Right lobe of liver (tissue), 6 donors: Measurements from ENCODE around the gene PPEF2. TPM values are rescaled to one million over a fixed set of nuclear protein-coding genes. Genes with fewer than 3 reads are reported as not detected.

Experiments used
- ATAC-seq, 4 donors: fragments of 200-7000 bp; cut with Tn5 transposase; one replicate each; pipeline ENCODE4 v1.9.1; 2020; ENCODE audit warnings: mild to moderate bottlenecking in 4 of 4, moderate library complexity in 4 of 4
- DNase-seq, 3 donors: peaks; one replicate each; pipeline ENCODE4 v3.0.0-alpha.2; 2020
- H3K27ac ChIP-seq, 3 donors: fragments of 200-600 bp; one replicate each; pipeline ENCODE4 v1.8.0; 2022
- H3K27me3 ChIP-seq, 2 donors: fragments of 200-600 bp; one replicate each; pipeline ENCODE4 v1.8.0; 2022
- H3K36me3 ChIP-seq, 4 donors: fragments of 200-600 bp; sonication (generic) in 1 of 4; one replicate each; pipeline versions ENCODE4 v1.5.1 to v1.8.0; 2017 to 2022; ENCODE audit warnings: control low read depth in 1 of 4
- H3K4me1 ChIP-seq, 4 donors: fragments of 200-600 bp; sonication (generic) in 1 of 4; one replicate each; pipeline versions ENCODE4 v1.5.1 to v1.8.0; 2017 to 2022; ENCODE audit warnings: control low read depth in 1 of 4
- H3K4me3 ChIP-seq, 3 donors: fragments of 200-600 bp; one replicate each; pipeline ENCODE4 v1.8.0; 2022
- H3K9me3 ChIP-seq, 4 donors: fragments of 200-600 bp; sonication (generic) in 1 of 4; one replicate each; pipeline versions ENCODE4 v1.5.1 to v1.8.0; 2017 to 2022; ENCODE audit warnings: control low read depth in 1 of 4
- CTCF ChIP-seq, 4 donors: fragments of 200-600 bp in 3 of 4; fragments of 450-650 bp in 1 of 4; IDR thresholded peaks; one replicate each; pipeline versions ENCODE4 v1.5.1 to v1.8.0; 2016 to 2022; ENCODE audit warnings: antibody characterized with exemption in 4 of 4, mild to moderate bottlenecking in 2 of 4
- POLR2A ChIP-seq: fragments of 450-650 bp; IDR thresholded peaks from one replicate; pipeline ENCODE4 v1.6.1; 2017; ENCODE audit warnings: antibody characterized with exemption, mild to moderate bottlenecking
- WGBS: methylation state at CpG from one replicate; pipeline ENCODE4 v1.1.6; 2018; ENCODE audit warnings: low coverage, low lambda C conversion rate; ENCODE audit not compliant: insufficient coverage; ENCODE audit errors: missing lambda C conversion rate; 5-methylcytosine and 5-hydroxymethylcytosine counted together
- intact Hi-C, 2 donors: fragments of 100-400 bp; cut with DNase I; formaldehyde crosslinking; loops; one replicate each; pipeline versions ENCODE4 v1.11.2 to v1.14.1; 2022
- total RNA-seq, 6 experiments: library from RNA; depleted of rRNA in 2 of 6; stranded (reverse); fragments of >200 nt in 2 of 6; fragmentation: NEBNext Ultra II Directional in 3 of 6; extraction: Animal tissue kit (Norgen Biotek cat#: 25700) in 3 of 6; gene quantifications; one replicate each; pipeline versions ENCODE4 v1.1.0 to v1.2.4, GENCODE V29; 2016 to 2023
- donor health status: DM: no; HTN: yes; CAD: no.
- donor health status: DM: no; HTN: no; CAD: no.
- donor health status: DM: no; HTN: no; CAD: no.
- donor health status: DM: no; HTN: yes; CAD: no.
- donor health status: DM: no; HTN: yes; CAD: no.

The PPEF2 gene
- total RNA-seq, 6 experiments from 2014 or later, result not detected

DNA sequence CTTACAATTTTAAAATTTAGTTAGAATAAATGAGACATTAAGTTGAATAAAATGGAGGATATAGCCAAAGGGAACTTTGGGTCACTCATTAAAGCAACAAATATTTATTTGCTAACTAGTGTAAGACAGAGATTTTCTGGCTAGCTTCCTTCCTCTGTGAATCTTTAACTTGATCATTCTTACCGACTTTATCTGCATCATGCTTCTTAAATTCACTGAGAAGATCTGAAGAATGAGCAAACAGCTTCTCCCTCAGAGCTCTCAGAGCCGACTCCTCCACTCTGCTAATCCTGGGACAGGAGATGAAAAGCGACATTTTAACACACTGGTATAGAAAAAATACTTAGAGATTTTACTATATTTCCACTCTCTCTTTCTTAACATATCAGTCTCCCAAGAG lies 35.1 kb downstream of the PPEF2 start:
- WGBS, result 39% methylated on average over 3 of the region's 3 CpGs
- TF ChIP-seq CTCF (IDR thresholded peaks at IDR 0.05) (no peak), POLR2A (no peak)
- intact Hi-C loops, result no loop called here
- no peaks in the 10 kb centered on the region for H3K4me1 ChIP-seq
- H3K27me3 ChIP-seq, result no peaks in the 10 kb centered on the region
- H3K27ac ChIP-seq, result no peak overlapping the region
- ATAC-seq (no peak), DNase-seq (no peak)
- no peaks in the 10 kb centered on the region for H3K9me3 ChIP-seq
- no peaks in the 10 kb centered on the region for H3K36me3 ChIP-seq
- H3K4me3 ChIP-seq, result no peak overlapping the region

- Histone ChIP-seq H3K36me3 (no peaks in the 10 kb centered on the region), H3K4me1 (no peaks in the 10 kb centered on the region), H3K4me3 (no peak overlapping the region), H3K9me3 (no peaks in the 10 kb centered on the region), H3K27ac (no peak overlapping the region), H3K27me3 (no peaks in the 10 kb centered on the region)
- 80% methylated on average over 4 of the region's 5 CpGs for WGBS
- DNase-seq (no peak), ATAC-seq (no peak)
- intact Hi-C loops, result no loop called here
- no peak for TF ChIP-seq POLR2A
- no peak for TF ChIP-seq CTCF (IDR thresholded peaks at IDR 0.05)
Observed at GRCh38 chr4:75860606-75861005, 41.6 kb downstream of the PPEF2 start.

GRCh38 chr4:75858721-75859120 lies 43.5 kb downstream of the PPEF2 start:
- TF ChIP-seq POLR2A (no peak), CTCF (IDR thresholded peaks at IDR 0.05) (no peak)
- ATAC-seq (no peak), DNase-seq (no peak)
- intact Hi-C loops, result no loop called here
- Histone ChIP-seq H3K4me3 (no peak overlapping the region), H3K36me3 (no peaks in the 10 kb centered on the region), H3K27ac (no peak overlapping the region), H3K4me1 (no peaks in the 10 kb centered on the region), H3K9me3 (no peaks in the 10 kb centered on the region), H3K27me3 (no peaks in the 10 kb centered on the region)
- 80% methylated on average over 1 of the region's 1 CpG for WGBS

- Histone ChIP-seq H3K36me3 (no peaks in the 10 kb centered on the region), H3K27ac (no peak overlapping the region), H3K27me3 (no peaks in the 10 kb centered on the region), H3K4me1 (no peaks in the 10 kb centered on the region), H3K9me3 (no peaks in the 10 kb centered on the region), H3K4me3 (no peak overlapping the region)
- intact Hi-C loops, result no loop called here
- ATAC-seq (no peak), DNase-seq (no peak)
- TF ChIP-seq CTCF (IDR thresholded peaks at IDR 0.05), result no peak
- TF ChIP-seq POLR2A, result no peak
- 55% methylated on average over 6 of the region's 6 CpGs for WGBS
Observed at GRCh38 chr4:75849461-75849860, 52.8 kb downstream of the PPEF2 start.

- H3K27ac ChIP-seq, result no peak overlapping the region
Observed at GRCh38 chr4:75848891-75849290, 53.4 kb downstream of the PPEF2 start.

More at GRCh38 chr4:75848891-75849290, 53.4 kb downstream of the PPEF2 start:
- no peak for TF ChIP-seq CTCF (IDR thresholded peaks at IDR 0.05)
- TF ChIP-seq POLR2A, result no peak
- H3K9me3 ChIP-seq, result no peaks in the 10 kb centered on the region
- no peaks in the 10 kb centered on the region for H3K27me3 ChIP-seq
- no peaks in the 10 kb centered on the region for H3K36me3 ChIP-seq
- DNase-seq, result no peak
- 67% methylated on average over 4 of the region's 4 CpGs for WGBS
- H3K4me3 ChIP-seq, result no peak overlapping the region
- no peaks in the 10 kb centered on the region for H3K4me1 ChIP-seq
- ATAC-seq, result no peak
- intact Hi-C loops, result no loop called here
